ENCODE data around the gene TSN.

TSN gene

GRCh38 chr2:121748202-121748601 lies 7.2 kb upstream of the TSN start:
- DNase-seq: no peak

- DNase-seq: no peak
Measured at GRCh38 chr2:121754851-121755236, 607 bp upstream of the TSN start.

- no peak for DNase-seq
Measured at GRCh38 chr2:121764681-121765228, 9.3 kb downstream of the TSN start.

GRCh38 chr2:121766624-121767023 lies 11.2 kb downstream of the TSN start:
- no peak for DNase-seq

- no peak for DNase-seq
Measured at GRCh38 chr2:121768143-121768755, 12.8 kb downstream of the TSN start.

GRCh38 chr2:121771976-121772742 lies 16.7 kb downstream of the TSN start:
- DNase-seq: no peak

- no peak for DNase-seq
Measured at GRCh38 chr2:121774235-121774634, 18.8 kb downstream of the TSN start.

GRCh38 chr2:121776361-121776760 lies 20.9 kb downstream of the TSN start:
- no peak for DNase-seq

GRCh38 chr2:121776885-121777698 lies 21.6 kb downstream of the TSN start:
- DNase-seq: no peak

- no peak for DNase-seq
Measured at GRCh38 chr2:121777699-121778058, 22.2 kb downstream of the TSN start.

GRCh38 chr2:121778741-121779487 lies 23.5 kb downstream of the TSN start:
- no peak for DNase-seq

- no peak for DNase-seq
Measured at GRCh38 chr2:121783180-121783579, 27.7 kb downstream of the TSN start.

- no peak for DNase-seq
Measured at GRCh38 chr2:121788685-121789084, 33.2 kb downstream of the TSN start.

- no peak for DNase-seq
Measured at GRCh38 chr2:121790276-121790956, 35.0 kb downstream of the TSN start.

GRCh38 chr2:121791290-121791689 lies 35.8 kb downstream of the TSN start:
- DNase-seq: no peak

GRCh38 chr2:121791801-121792221 lies 36.4 kb downstream of the TSN start:
- no peak for DNase-seq

- DNase-seq: no peak
Measured at GRCh38 chr2:121793816-121794215, 38.4 kb downstream of the TSN start.

- DNase-seq: no peak
Measured at GRCh38 chr2:121794233-121794632, 38.8 kb downstream of the TSN start.

- DNase-seq: no peak
Measured at GRCh38 chr2:121796239-121796638, 40.8 kb downstream of the TSN start.

GRCh38 chr2:121798617-121799016 lies 43.2 kb downstream of the TSN start:
- DNase-seq: no peak

GRCh38 chr2:121801916-121802315 lies 46.5 kb downstream of the TSN start:
- no peak for DNase-seq

GRCh38 chr2:121803503-121803902 lies 48.1 kb downstream of the TSN start:
- no peak for DNase-seq

All from stimulated activated CD4-positive, alpha-beta T cell treated with anti-CD3 and anti-CD28 coated beads, Interleukin-12 subunit alpha, Interleukin-12 subunit beta, amount 100 ng/mL, for 4 hours (primary cell).